HUES6 (cell line): ENCODE results near the gene GP1BB.
"Not testable (repeated sequence)": the region's sequence is repeated elsewhere in the genome, so short reads cannot be mapped to it uniquely, and the experiment has no call there.

Experiments used
- H3K27ac ChIP-seq: 2 replicates; pipeline ENCODE4 v1.7.0; 2013; ENCODE audit warnings: low read depth, mild to moderate bottlenecking, low read length, inconsistent platforms
- H3K27me3 ChIP-seq: 2 replicates; pipeline ENCODE4 v1.6.1; 2013; ENCODE audit warnings: low read length; ENCODE audit not compliant: control insufficient read depth, insufficient read depth
- H3K36me3 ChIP-seq: 2 replicates; pipeline ENCODE4 v1.6.1; 2013; ENCODE audit warnings: low read length; ENCODE audit not compliant: control insufficient read depth, insufficient read depth
- H3K4me1 ChIP-seq: 2 replicates; pipeline ENCODE4 v1.6.1; 2013; ENCODE audit warnings: low read length; ENCODE audit not compliant: control insufficient read depth, insufficient read depth
- H3K4me3 ChIP-seq: 2 replicates; pipeline ENCODE4 v1.5.1; 2013; ENCODE audit warnings: low read depth, low read length
- H3K9ac ChIP-seq: one replicate; pipeline ENCODE4 v1.6.1; 2013; ENCODE audit warnings: mild to moderate bottlenecking, low read length
- H3K9me3 ChIP-seq: 2 replicates; pipeline ENCODE4 v1.6.1; 2013; ENCODE audit warnings: low read depth, low read length; ENCODE audit not compliant: control insufficient read depth, insufficient read depth

The GP1BB gene

GRCh38 chr22:19722178-19722981, 959 bp upstream of the GP1BB start:
- Histone ChIP-seq H3K9ac (no peak overlapping the region), H3K4me1 (peaks cover 33% of the 10 kb centered on the region), H3K27ac (no peak overlapping the region), H3K4me3 (peak overlapping the region; percentile 63), H3K36me3 (peaks cover 7% of the 10 kb centered on the region; the same call in 1 of the 2 replicates), H3K27me3 (peaks cover 99% of the 10 kb centered on the region), H3K9me3 (no peaks in the 10 kb centered on the region)

DNA sequence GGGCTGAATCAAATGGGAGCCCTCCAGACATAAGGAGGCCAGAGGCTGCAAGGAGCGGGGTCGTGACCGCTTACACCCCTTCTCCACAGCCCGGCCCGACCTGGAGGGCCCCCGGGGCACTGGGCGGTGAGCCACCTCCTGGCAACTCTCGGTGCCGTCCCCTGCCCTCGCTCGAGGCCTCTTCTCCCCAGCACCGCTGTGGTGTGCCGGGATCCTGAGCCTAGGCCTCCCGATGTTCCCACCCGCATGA, 432 bp upstream of the GP1BB start:
- Histone ChIP-seq H3K9me3 (no peaks in the 10 kb centered on the region), H3K27me3 (peaks cover 99% of the 10 kb centered on the region), H3K36me3 (peaks cover 7% of the 10 kb centered on the region; the same call in 1 of the 2 replicates), H3K27ac (no peak overlapping the region), H3K4me3 (peak overlapping the region; percentile 63), H3K4me1 (peaks cover 30% of the 10 kb centered on the region), H3K9ac (no peak overlapping the region)

DNA sequence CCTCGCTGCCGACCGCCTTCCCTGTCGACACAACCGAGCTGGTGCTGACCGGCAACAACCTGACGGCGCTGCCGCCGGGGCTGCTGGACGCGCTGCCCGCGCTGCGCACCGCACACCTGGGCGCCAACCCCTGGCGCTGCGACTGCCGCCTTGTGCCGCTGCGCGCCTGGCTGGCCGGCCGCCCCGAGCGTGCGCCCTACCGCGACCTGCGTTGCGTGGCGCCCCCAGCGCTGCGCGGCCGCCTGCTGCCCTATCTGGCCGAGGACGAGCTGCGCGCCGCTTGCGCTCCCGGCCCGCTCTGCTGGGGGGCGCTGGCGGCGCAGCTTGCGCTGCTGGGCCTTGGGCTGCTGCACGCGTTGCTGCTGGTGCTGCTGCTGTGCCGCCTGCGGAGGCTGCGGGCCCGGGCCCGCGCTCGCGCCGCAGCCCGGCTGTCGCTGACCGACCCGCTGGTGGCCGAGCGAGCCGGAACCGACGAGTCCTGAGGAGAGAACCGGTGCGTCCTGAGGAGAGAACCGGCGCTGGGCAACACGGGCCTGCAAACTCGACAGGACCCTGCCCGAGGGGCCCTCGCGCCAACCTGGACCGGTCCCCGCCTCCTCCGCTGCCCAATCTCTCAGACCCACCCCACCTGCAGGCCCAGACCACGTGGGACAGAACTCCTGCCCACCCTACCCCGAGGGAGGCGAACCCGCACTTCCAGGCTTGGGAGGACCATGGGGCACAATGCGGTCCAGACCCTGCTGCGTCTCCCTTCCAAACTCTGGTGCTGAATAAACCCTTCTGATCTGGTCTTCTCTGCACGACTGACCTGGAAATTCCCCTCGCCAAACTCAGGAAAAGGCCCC, 866 bp downstream of the GP1BB start:
- Histone ChIP-seq H3K9ac (no peak overlapping the region), H3K27me3 (peaks cover 100% of the 10 kb centered on the region)

GRCh38 chr22:19724927-19725661, 1.8 kb downstream of the GP1BB start:
- H3K36me3 ChIP-seq = peaks cover 4% of the 10 kb centered on the region; the same call in 1 of the 2 replicates
- H3K27ac ChIP-seq = no peak overlapping the region
- H3K4me1 ChIP-seq = peaks cover 30% of the 10 kb centered on the region
- H3K9ac ChIP-seq = no peak overlapping the region
- peaks cover 100% of the 10 kb centered on the region for H3K27me3 ChIP-seq
- peak overlapping the region; percentile 63; the same call in 1 of the 2 replicates for H3K4me3 ChIP-seq
- H3K9me3 ChIP-seq = no peaks in the 10 kb centered on the region

More for the DNA sequence above, 866 bp downstream of the GP1BB start:
- Histone ChIP-seq H3K4me1 (peaks cover 30% of the 10 kb centered on the region), H3K4me3 (peak overlapping the region; percentile 63), H3K36me3 (peaks cover 7% of the 10 kb centered on the region; the same call in 1 of the 2 replicates), H3K27ac (no peak overlapping the region), H3K9me3 (no peaks in the 10 kb centered on the region)

GRCh38 chr22:19726064-19726788, 2.9 kb downstream of the GP1BB start:
- not testable (repeated sequence) for H3K9ac ChIP-seq, H3K36me3 ChIP-seq, H3K9me3 ChIP-seq, H3K4me3 ChIP-seq, H3K27ac ChIP-seq
- H3K27me3 ChIP-seq = peaks cover 93% of the 10 kb centered on the region
- H3K4me1 ChIP-seq = peaks cover 29% of the 10 kb centered on the region

- Histone ChIP-seq H3K27ac (no peak overlapping the region), H3K36me3 (no peaks in the 10 kb centered on the region), H3K9me3 (no peaks in the 10 kb centered on the region), H3K4me1 (peaks cover 19% of the 10 kb centered on the region), H3K4me3 (no peak overlapping the region), H3K27me3 (peaks cover 80% of the 10 kb centered on the region), H3K9ac (no peak overlapping the region)
Observed at GRCh38 chr22:19727310-19728150, 4.2 kb downstream of the GP1BB start.

DNA sequence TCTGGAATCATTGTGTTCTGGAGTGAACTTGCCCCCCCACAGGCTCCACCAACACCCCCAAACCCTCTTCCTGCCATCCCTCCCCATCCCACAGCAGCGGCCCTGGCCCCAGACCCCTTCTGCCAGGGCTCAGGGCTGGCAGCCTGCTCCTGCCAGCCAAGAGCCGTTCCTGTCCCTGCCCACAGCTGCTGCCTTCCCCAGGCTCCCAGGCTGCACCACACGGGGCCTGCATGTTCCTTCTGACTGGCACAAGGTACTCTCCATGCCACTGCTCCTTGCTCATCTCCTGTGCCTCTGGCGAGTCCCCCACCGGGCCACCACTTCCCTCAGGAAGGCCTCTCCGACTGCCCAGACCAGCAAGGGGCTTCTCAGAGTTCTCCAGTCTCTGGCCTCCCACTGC, 4.9 kb downstream of the GP1BB start:
- Histone ChIP-seq H3K36me3 (no peaks in the 10 kb centered on the region), H3K4me3 (no peak overlapping the region), H3K4me1 (peaks cover 11% of the 10 kb centered on the region), H3K27me3 (peaks cover 76% of the 10 kb centered on the region), H3K9ac (no peak overlapping the region), H3K9me3 (no peaks in the 10 kb centered on the region), H3K27ac (no peak overlapping the region)

DNA sequence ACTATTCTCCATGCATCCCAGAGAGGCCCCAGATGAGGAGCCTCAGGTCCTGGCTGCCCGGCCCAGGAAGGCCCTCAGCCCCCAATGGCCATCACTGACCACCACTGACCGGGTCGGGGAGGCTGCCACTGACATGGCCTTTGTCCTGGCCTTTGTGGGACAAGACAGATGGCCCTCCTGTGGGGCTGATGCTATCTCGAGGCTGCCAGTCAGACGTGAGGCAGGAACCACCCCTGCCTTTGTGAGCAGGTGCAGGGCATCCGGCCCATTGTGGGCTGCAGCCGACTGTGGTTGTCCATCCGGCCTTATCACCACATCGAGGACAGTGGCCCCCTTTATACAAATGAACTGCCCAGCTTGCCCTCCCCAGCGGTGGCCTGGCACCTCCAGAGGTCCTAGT, 5.5 kb downstream of the GP1BB start:
- Histone ChIP-seq H3K4me1 (peaks cover 7% of the 10 kb centered on the region), H3K9me3 (no peaks in the 10 kb centered on the region), H3K4me3 (no peak overlapping the region), H3K27ac (no peak overlapping the region), H3K36me3 (no peaks in the 10 kb centered on the region), H3K9ac (no peak overlapping the region), H3K27me3 (peaks cover 76% of the 10 kb centered on the region)

DNA sequence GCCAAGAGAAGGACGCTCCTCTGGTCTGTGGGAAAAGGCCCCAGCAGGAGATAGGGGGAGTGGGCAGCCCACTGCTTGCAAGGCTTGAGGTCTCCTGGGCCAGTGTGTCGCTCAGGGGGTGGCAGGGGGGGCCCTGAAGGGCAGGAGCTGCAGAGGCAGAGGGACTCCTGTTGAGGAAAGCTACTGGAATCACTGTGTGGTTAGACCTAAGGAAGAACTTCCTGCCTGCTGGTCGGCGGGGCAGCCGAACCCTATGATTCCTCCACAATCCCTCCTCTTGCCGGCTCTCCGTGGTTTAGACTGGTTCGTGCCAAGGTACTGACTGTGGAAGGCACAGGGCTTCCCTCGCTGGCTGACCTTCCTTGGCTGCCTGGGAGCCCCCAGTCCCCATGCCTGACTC, 6.2 kb downstream of the GP1BB start:
- Histone ChIP-seq H3K4me1 (peaks cover 4% of the 10 kb centered on the region), H3K27me3 (peaks cover 69% of the 10 kb centered on the region), H3K9me3 (no peaks in the 10 kb centered on the region), H3K27ac (no peak overlapping the region), H3K9ac (no peak overlapping the region), H3K4me3 (no peak overlapping the region), H3K36me3 (no peaks in the 10 kb centered on the region)

- no peak overlapping the region for H3K4me3 ChIP-seq
- H3K36me3 ChIP-seq = no peaks in the 10 kb centered on the region
- no peaks in the 10 kb centered on the region for H3K4me1 ChIP-seq
- H3K9ac ChIP-seq = no peak overlapping the region
- no peak overlapping the region for H3K27ac ChIP-seq
- peaks cover 67% of the 10 kb centered on the region for H3K27me3 ChIP-seq
- H3K9me3 ChIP-seq = no peaks in the 10 kb centered on the region
Observed at GRCh38 chr22:19730198-19730597, 6.9 kb downstream of the GP1BB start.
